Upper lobe of left lung (tissue), 4 donors: Measurements from ENCODE around the gene PLXNB2.

Experiments used
- POLR2A ChIP-seq, 4 donors: fragments of 450-650 bp; IDR thresholded peaks; one replicate each; pipeline ENCODE4 v1.5.1; 2016 to 2017; ENCODE audit warnings: antibody characterized with exemption in 4 of 4, mild to moderate bottlenecking in 2 of 4
- TF ChIP-seq, protein P1 (sequence below), 6 experiments: fragments of 450-650 bp in 4 of 6; fragments of 200-600 bp in 2 of 6; sonication (generic) in 2 of 6; IDR thresholded peaks; one replicate each; pipeline ENCODE4 v1.5.1; 2016 to 2019; ENCODE audit warnings: antibody characterized with exemption in 6 of 6

DNA sequence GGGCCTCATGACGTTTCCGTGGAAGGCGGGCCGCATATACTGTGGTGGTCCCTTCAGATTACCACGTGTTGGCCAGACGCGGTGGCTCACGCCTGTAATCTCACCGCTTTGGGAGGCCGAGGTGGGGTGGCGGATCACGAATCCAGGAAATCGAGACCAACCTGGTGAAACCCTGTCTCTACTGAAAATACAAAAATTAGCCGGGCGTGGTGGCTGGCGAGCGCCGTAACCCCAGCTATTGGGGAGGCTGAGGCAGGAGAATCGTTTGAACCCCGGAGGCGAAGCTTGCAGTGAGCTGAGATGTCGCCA, 20.2 kb upstream of the PLXNB2 start:
- TF ChIP-seq, protein P1, sequence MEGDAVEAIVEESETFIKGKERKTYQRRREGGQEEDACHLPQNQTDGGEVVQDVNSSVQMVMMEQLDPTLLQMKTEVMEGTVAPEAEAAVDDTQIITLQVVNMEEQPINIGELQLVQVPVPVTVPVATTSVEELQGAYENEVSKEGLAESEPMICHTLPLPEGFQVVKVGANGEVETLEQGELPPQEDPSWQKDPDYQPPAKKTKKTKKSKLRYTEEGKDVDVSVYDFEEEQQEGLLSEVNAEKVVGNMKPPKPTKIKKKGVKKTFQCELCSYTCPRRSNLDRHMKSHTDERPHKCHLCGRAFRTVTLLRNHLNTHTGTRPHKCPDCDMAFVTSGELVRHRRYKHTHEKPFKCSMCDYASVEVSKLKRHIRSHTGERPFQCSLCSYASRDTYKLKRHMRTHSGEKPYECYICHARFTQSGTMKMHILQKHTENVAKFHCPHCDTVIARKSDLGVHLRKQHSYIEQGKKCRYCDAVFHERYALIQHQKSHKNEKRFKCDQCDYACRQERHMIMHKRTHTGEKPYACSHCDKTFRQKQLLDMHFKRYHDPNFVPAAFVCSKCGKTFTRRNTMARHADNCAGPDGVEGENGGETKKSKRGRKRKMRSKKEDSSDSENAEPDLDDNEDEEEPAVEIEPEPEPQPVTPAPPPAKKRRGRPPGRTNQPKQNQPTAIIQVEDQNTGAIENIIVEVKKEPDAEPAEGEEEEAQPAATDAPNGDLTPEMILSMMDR (IDR thresholded peaks at IDR 0.05): no peak
- no peak for TF ChIP-seq POLR2A (IDR thresholded peaks at IDR 0.05)
